Activated T-helper 17 cell treated with anti-CD3 and anti-CD28 coated beads, Interleukin-2, amount 50 U/mL, for 72 hours (primary cell): ENCODE measurements around the gene PDE8B. TPM values are rescaled to one million over a fixed set of nuclear protein-coding genes. Genes with fewer than 3 reads are reported as not detected.

Experiments
- ATAC-seq: fragments of 150-1000 bp; cut with Tn5 transposase; replicated peaks from 2 replicates; pipeline ENCODE4 v1.10.0; 2021; ENCODE audit warnings: mild to moderate bottlenecking, moderate library complexity
- H3K27ac Mint-ChIP-seq: one replicate; pipeline ENCODE4 v1.8.0; 2022; ENCODE audit warnings: mixed read lengths
- H3K27me3 Mint-ChIP-seq: one replicate; pipeline ENCODE4 v1.8.0; 2022; ENCODE audit warnings: mixed read lengths
- H3K36me3 Mint-ChIP-seq: one replicate; pipeline ENCODE4 v1.8.0; 2022; ENCODE audit warnings: low read depth, mild to moderate bottlenecking, mixed read lengths
- H3K4me1 Mint-ChIP-seq: one replicate; pipeline ENCODE4 v1.8.0; 2022; ENCODE audit warnings: mixed read lengths
- H3K4me3 Mint-ChIP-seq: one replicate; pipeline ENCODE4 v1.8.0; 2022; ENCODE audit warnings: mild to moderate bottlenecking, mixed read lengths
- H3K9me3 Mint-ChIP-seq: one replicate; pipeline ENCODE4 v1.8.0; 2022; ENCODE audit warnings: mixed read lengths
- total RNA-seq, 2 donors: library from RNA; stranded (reverse); gene quantifications; one replicate each; pipeline ENCODE4 v1.2.3, GENCODE V29; 2022

The PDE8B gene
- total RNA-seq, 2 donors from 2014 or later: not detected

- no peaks in the 10 kb centered on the region for H3K4me1 Mint-ChIP-seq
- no peak for ATAC-seq
- H3K9me3 Mint-ChIP-seq: no peaks in the 10 kb centered on the region
- no peak overlapping the region for H3K27ac Mint-ChIP-seq
- no peak overlapping the region for H3K4me3 Mint-ChIP-seq
- peaks cover 13% of the 10 kb centered on the region for H3K27me3 Mint-ChIP-seq
- no peaks in the 10 kb centered on the region for H3K36me3 Mint-ChIP-seq
Measured at GRCh38 chr5:77322406-77322805, 111.9 kb downstream of the PDE8B start.

- H3K4me3 Mint-ChIP-seq: no peak overlapping the region
- H3K9me3 Mint-ChIP-seq: no peaks in the 10 kb centered on the region
- H3K27me3 Mint-ChIP-seq: peaks cover 21% of the 10 kb centered on the region
- ATAC-seq: no peak
- H3K36me3 Mint-ChIP-seq: no peaks in the 10 kb centered on the region
- H3K27ac Mint-ChIP-seq: no peak overlapping the region
- peaks cover 9% of the 10 kb centered on the region for H3K4me1 Mint-ChIP-seq
Measured at GRCh38 chr5:77325921-77326541, 115.6 kb downstream of the PDE8B start.

- H3K36me3 Mint-ChIP-seq: no peaks in the 10 kb centered on the region
- no peak overlapping the region for H3K27ac Mint-ChIP-seq
- no peaks in the 10 kb centered on the region for H3K9me3 Mint-ChIP-seq
- H3K4me1 Mint-ChIP-seq: peaks cover 9% of the 10 kb centered on the region
- no peak for ATAC-seq
- H3K4me3 Mint-ChIP-seq: no peak overlapping the region
- H3K27me3 Mint-ChIP-seq: peaks cover 19% of the 10 kb centered on the region
Measured at GRCh38 chr5:77326986-77327734, 116.7 kb downstream of the PDE8B start.

GRCh38 chr5:77328930-77329647 lies 118.6 kb downstream of the PDE8B start:
- H3K27ac Mint-ChIP-seq: peak overlapping the region; percentile 82
- peaks cover 9% of the 10 kb centered on the region for H3K4me1 Mint-ChIP-seq
- peak overlapping the region; percentile 9 for H3K4me3 Mint-ChIP-seq

GRCh38 chr5:77329664-77330430 lies 119.4 kb downstream of the PDE8B start:
- Mint-ChIP-seq H3K4me1 (peaks cover 9% of the 10 kb centered on the region), H3K9me3 (no peaks in the 10 kb centered on the region), H3K4me3 (no peak overlapping the region), H3K27me3 (peaks cover 15% of the 10 kb centered on the region), H3K36me3 (no peaks in the 10 kb centered on the region), H3K27ac (peak overlapping the region; percentile 82)
- no peak for ATAC-seq

More at GRCh38 chr5:77328930-77329647, 118.6 kb downstream of the PDE8B start:
- H3K27me3 Mint-ChIP-seq: peaks cover 15% of the 10 kb centered on the region
- no peaks in the 10 kb centered on the region for H3K9me3 Mint-ChIP-seq
- H3K36me3 Mint-ChIP-seq: no peaks in the 10 kb centered on the region
- ATAC-seq: peak; percentile 84

GRCh38 chr5:77333036-77333435 lies 122.6 kb downstream of the PDE8B start:
- Mint-ChIP-seq H3K4me1 (peaks cover 9% of the 10 kb centered on the region), H3K27ac (no peak overlapping the region), H3K36me3 (no peaks in the 10 kb centered on the region), H3K4me3 (no peak overlapping the region), H3K27me3 (peaks cover 15% of the 10 kb centered on the region), H3K9me3 (no peaks in the 10 kb centered on the region)
- ATAC-seq: no peak

- no peak for ATAC-seq
- H3K27me3 Mint-ChIP-seq: peaks cover 15% of the 10 kb centered on the region
- H3K4me3 Mint-ChIP-seq: no peak overlapping the region
- no peaks in the 10 kb centered on the region for H3K9me3 Mint-ChIP-seq
- peaks cover 9% of the 10 kb centered on the region for H3K4me1 Mint-ChIP-seq
- H3K27ac Mint-ChIP-seq: no peak overlapping the region
- H3K36me3 Mint-ChIP-seq: no peaks in the 10 kb centered on the region
Measured at GRCh38 chr5:77333451-77334123, 123.1 kb downstream of the PDE8B start.

GRCh38 chr5:77337246-77337645 lies 126.8 kb downstream of the PDE8B start:
- no peak for ATAC-seq
- Mint-ChIP-seq H3K9me3 (no peaks in the 10 kb centered on the region), H3K4me1 (no peaks in the 10 kb centered on the region), H3K27me3 (no peaks in the 10 kb centered on the region), H3K27ac (no peak overlapping the region), H3K4me3 (no peak overlapping the region), H3K36me3 (no peaks in the 10 kb centered on the region)

GRCh38 chr5:77337686-77338085 lies 127.2 kb downstream of the PDE8B start:
- no peak for ATAC-seq

GRCh38 chr5:77339337-77339890 lies 128.9 kb downstream of the PDE8B start:
- H3K36me3 Mint-ChIP-seq: no peaks in the 10 kb centered on the region
- H3K4me1 Mint-ChIP-seq: no peaks in the 10 kb centered on the region
- H3K9me3 Mint-ChIP-seq: no peaks in the 10 kb centered on the region
- H3K27ac Mint-ChIP-seq: no peak overlapping the region
- H3K4me3 Mint-ChIP-seq: no peak overlapping the region
- ATAC-seq: no peak
- no peaks in the 10 kb centered on the region for H3K27me3 Mint-ChIP-seq

More at GRCh38 chr5:77337686-77338085, 127.2 kb downstream of the PDE8B start:
- H3K27ac Mint-ChIP-seq: no peak overlapping the region
- no peak overlapping the region for H3K4me3 Mint-ChIP-seq
- no peaks in the 10 kb centered on the region for H3K9me3 Mint-ChIP-seq
- H3K36me3 Mint-ChIP-seq: no peaks in the 10 kb centered on the region
- H3K27me3 Mint-ChIP-seq: no peaks in the 10 kb centered on the region
- no peaks in the 10 kb centered on the region for H3K4me1 Mint-ChIP-seq

GRCh38 chr5:77343165-77343564 lies 132.7 kb downstream of the PDE8B start:
- no peak for ATAC-seq
- no peak overlapping the region for H3K4me3 Mint-ChIP-seq
- H3K9me3 Mint-ChIP-seq: no peaks in the 10 kb centered on the region
- no peak overlapping the region for H3K27ac Mint-ChIP-seq
- H3K4me1 Mint-ChIP-seq: no peaks in the 10 kb centered on the region
- H3K36me3 Mint-ChIP-seq: no peaks in the 10 kb centered on the region
- no peaks in the 10 kb centered on the region for H3K27me3 Mint-ChIP-seq

GRCh38 chr5:77347435-77348098 lies 137.1 kb downstream of the PDE8B start:
- no peaks in the 10 kb centered on the region for H3K9me3 Mint-ChIP-seq
- no peaks in the 10 kb centered on the region for H3K36me3 Mint-ChIP-seq
- no peaks in the 10 kb centered on the region for H3K4me1 Mint-ChIP-seq
- no peak overlapping the region for H3K27ac Mint-ChIP-seq
- no peaks in the 10 kb centered on the region for H3K27me3 Mint-ChIP-seq
- ATAC-seq: no peak
- H3K4me3 Mint-ChIP-seq: no peak overlapping the region

GRCh38 chr5:77353251-77353650 lies 142.8 kb downstream of the PDE8B start:
- Mint-ChIP-seq H3K9me3 (no peaks in the 10 kb centered on the region), H3K36me3 (no peaks in the 10 kb centered on the region), H3K4me1 (no peaks in the 10 kb centered on the region), H3K27me3 (peaks cover 3% of the 10 kb centered on the region), H3K4me3 (no peak overlapping the region), H3K27ac (no peak overlapping the region)
- ATAC-seq: no peak
